RWPE1 (cell line): Measurements from ENCODE around the gene STRIT1.

Experiments
- CTCF ChIA-PET: fragments of 350-600 bp; sonication (Branson Sonifier 250); formaldehyde crosslinking; extraction: SDS; loops from one replicate; lab custom pipeline; 2021; lab: Yijun Ruan, JAX
- POLR2A ChIA-PET: fragments of 400-600 bp; formaldehyde crosslinking; extraction: SDS; loops from one replicate; lab custom pipeline; 2020; ENCODE audit warnings: antibody characterized with exemption; ENCODE audit not compliant: low non-redundant PET; lab: Yijun Ruan, JAX
- DNase-seq: peaks from one replicate; pipeline ENCODE4 v3.0.0; 2012; ENCODE audit warnings: low spot score
- H3K27ac ChIP-seq: fragments of 450-650 bp; 2 replicates; pipeline ENCODE4 v1.5.1; 2017
- CTCF ChIP-seq: fragments of 450-650 bp; conservative IDR thresholded peaks from 2 replicates; pipeline ENCODE4 v1.5.1; 2017; ENCODE audit warnings: low read depth, mild to moderate bottlenecking

Gene STRIT1

GRCh38 chr3:155332716-155333115 lies 39.2 kb upstream of the STRIT1 start:
- ChIA-PET POLR2A (no interaction called here), CTCF (no interaction called here)
- DNase-seq: no peak
- no peak overlapping the region for H3K27ac ChIP-seq
- TF ChIP-seq CTCF: no peak

- H3K27ac ChIP-seq: no peak overlapping the region
- DNase-seq: no peak
- CTCF ChIA-PET: no interaction called here
- POLR2A ChIA-PET: no interaction called here
- TF ChIP-seq CTCF: no peak
Measured at GRCh38 chr3:155331078-155331477, 37.6 kb upstream of the STRIT1 start.

GRCh38 chr3:155330370-155330769 lies 36.9 kb upstream of the STRIT1 start:
- DNase-seq: no peak
- CTCF ChIA-PET: no interaction called here
- POLR2A ChIA-PET: no interaction called here
- no peak overlapping the region for H3K27ac ChIP-seq
- TF ChIP-seq CTCF: no peak

GRCh38 chr3:155329513-155330048 lies 36.1 kb upstream of the STRIT1 start:
- DNase-seq: no peak
- ChIA-PET POLR2A (no interaction called here), CTCF (no interaction called here)
- H3K27ac ChIP-seq: no peak overlapping the region
- no peak for TF ChIP-seq CTCF

- TF ChIP-seq CTCF: no peak
- H3K27ac ChIP-seq: no peak overlapping the region
- no peak for DNase-seq
- ChIA-PET CTCF (no interaction called here), POLR2A (no interaction called here)
Measured at GRCh38 chr3:155327871-155328270, 34.4 kb upstream of the STRIT1 start.

- no peak overlapping the region for H3K27ac ChIP-seq
- ChIA-PET POLR2A (no interaction called here), CTCF (interaction anchor here (0.6 kb wide), 1 partner anchor 376 kb away, joined by 3 read pairs; no protein-coding TSS in a partner anchor)
- DNase-seq: no peak
- no peak for TF ChIP-seq CTCF
Measured at GRCh38 chr3:155327430-155327829, 33.9 kb upstream of the STRIT1 start.
